ENCODE measurements around the gene GRM5.

GRM5 gene

DNA sequence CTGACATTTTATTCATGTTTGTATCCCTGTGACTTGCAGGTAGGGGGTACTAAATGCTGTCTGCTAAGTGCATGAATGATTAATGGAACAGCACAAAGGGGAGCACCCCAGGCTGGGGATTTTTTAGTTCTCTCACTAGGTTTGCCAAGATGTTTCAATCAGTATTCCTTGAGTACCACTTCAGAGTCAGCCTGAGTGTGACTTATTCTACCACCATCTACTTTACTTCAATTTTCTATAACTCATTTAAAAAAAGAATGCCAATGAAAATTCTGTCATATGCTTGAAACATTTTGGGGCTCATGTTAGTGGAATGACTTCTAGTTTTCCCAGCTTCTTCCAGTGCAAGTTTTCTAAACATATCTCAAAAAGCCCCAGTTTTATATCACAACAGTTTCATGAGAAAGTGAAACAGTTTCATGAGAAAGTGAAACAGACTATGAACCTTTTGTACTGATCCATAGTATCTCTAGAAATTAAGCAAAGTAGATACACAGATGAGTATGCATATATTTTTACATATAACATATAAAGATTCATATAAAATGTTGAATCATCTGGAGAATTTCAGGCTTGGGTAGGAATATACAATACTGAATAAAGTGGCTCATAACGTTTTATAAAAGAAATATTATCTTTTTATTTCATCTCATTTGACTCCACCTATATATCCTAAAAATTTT, 252.4 kb downstream of the GRM5 start:
- H3K4me3 ChIP-seq (ENCODE audit: low read depth, low read length), result no peak overlapping the region
- no peak for DNase-seq (ENCODE audit: low read depth)
- TF ChIP-seq, protein P1, sequence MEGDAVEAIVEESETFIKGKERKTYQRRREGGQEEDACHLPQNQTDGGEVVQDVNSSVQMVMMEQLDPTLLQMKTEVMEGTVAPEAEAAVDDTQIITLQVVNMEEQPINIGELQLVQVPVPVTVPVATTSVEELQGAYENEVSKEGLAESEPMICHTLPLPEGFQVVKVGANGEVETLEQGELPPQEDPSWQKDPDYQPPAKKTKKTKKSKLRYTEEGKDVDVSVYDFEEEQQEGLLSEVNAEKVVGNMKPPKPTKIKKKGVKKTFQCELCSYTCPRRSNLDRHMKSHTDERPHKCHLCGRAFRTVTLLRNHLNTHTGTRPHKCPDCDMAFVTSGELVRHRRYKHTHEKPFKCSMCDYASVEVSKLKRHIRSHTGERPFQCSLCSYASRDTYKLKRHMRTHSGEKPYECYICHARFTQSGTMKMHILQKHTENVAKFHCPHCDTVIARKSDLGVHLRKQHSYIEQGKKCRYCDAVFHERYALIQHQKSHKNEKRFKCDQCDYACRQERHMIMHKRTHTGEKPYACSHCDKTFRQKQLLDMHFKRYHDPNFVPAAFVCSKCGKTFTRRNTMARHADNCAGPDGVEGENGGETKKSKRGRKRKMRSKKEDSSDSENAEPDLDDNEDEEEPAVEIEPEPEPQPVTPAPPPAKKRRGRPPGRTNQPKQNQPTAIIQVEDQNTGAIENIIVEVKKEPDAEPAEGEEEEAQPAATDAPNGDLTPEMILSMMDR (IDR thresholded peaks at IDR 0.05; ENCODE audit: control insufficient read depth, extremely low read depth, insufficient read depth), result no peak

DNA sequence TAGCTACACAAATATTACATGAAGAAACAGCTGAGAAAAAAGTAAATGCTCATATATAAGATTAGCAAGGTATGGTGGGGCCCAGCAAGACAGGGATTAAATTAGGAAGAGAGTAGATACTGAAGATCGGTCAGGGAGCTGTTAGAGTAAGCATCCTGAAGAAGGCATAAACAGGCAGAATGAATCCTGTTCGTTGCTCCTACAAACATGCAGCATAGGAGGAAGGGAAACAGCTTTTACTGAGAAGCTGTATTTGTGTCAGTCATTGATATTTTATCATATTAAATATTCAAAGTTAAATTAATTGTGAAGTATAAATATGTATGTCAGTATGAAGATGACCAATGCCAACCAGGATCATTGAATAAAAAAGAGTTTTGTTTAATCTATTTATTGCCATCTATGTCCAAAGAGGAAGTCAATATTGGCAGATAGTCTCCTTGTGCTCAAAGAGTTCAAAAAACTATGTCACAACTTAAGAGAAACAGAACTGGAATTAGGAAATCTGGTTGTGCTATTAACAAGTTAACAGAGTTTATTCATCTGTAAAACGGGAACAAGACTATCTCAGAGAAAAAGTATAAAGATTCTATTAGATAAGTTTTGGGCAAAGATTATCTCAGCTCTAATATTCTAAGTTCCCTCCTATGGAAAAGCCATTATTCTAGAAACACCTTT, 255.2 kb downstream of the GRM5 start:
- no peak for DNase-seq (ENCODE audit: low read depth)
- no peak overlapping the region for H3K4me3 ChIP-seq (ENCODE audit: low read depth, low read length)
- TF ChIP-seq, protein P1 (IDR thresholded peaks at IDR 0.05; ENCODE audit: control insufficient read depth, extremely low read depth, insufficient read depth), result no peak

DNA sequence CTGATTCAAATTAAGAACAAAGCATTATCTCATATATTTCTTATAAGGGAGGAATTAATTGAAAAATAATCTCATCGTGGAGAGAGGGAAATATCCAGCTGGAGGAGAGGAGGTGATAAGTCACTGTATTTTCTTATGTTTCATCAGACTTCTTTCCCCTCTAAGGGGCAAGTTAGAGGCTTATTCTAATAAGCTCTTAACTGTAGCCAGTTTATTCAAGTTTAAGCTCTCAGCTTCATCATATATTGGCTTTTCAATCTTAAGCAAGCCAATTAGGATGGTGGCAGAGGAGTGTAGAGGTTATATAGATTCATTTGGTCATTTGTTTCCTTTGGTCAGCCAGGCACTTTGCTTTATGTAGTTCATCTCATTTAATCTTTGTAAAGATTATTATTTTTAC, 256.7 kb downstream of the GRM5 start:
- H3K4me3 ChIP-seq (ENCODE audit: low read depth, low read length), result no peak overlapping the region
- TF ChIP-seq, protein P1 (IDR thresholded peaks at IDR 0.05; ENCODE audit: control insufficient read depth, extremely low read depth, insufficient read depth), result no peak
- no peak for DNase-seq (ENCODE audit: low read depth)

DNA sequence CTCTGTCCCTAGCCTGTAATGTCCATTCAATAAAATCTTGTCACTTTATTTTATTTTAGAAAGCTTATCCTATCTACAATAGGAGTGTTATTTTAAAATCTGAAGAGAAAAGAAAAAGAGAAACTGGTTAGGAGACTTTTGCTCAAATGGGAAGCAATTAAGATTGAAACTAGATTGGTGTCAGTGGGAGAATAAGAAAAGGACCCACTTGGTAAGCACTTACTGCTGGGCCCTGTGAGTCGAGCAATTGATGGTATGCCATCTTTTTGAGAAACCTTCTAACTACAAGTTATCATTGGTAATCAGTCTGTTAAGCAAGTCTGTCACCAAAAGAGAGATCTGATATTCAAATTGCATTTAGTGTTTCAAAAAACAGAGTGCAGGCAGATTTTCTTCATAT, 258.4 kb downstream of the GRM5 start:
- TF ChIP-seq, protein P1 (IDR thresholded peaks at IDR 0.05; ENCODE audit: control insufficient read depth, extremely low read depth, insufficient read depth), result no peak
- no peak for DNase-seq (ENCODE audit: low read depth)
- H3K4me3 ChIP-seq (ENCODE audit: low read depth, low read length), result no peak overlapping the region

DNA sequence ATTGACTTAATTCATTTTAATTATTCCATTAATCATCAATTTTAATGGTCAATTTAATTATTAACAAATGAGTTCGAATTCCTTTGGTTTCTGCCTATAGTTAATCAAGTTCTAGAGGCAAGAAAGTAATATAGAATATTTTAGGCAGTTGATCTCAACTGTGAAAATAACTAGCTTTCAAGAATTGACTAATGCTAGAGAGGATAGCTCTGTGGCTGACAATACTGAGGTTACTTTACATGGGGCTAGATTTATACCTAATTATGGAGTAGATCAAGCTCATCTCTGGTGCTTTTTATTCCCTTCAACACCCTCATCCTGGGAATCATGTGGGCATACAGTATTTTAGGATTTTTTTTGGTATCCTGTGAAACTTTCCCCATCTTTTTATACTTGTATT, 259.4 kb downstream of the GRM5 start:
- H3K4me3 ChIP-seq (ENCODE audit: low read depth, low read length), result no peak overlapping the region
- DNase-seq (ENCODE audit: low read depth), result no peak
- TF ChIP-seq, protein P1 (IDR thresholded peaks at IDR 0.05; ENCODE audit: control insufficient read depth, extremely low read depth, insufficient read depth), result no peak

DNA sequence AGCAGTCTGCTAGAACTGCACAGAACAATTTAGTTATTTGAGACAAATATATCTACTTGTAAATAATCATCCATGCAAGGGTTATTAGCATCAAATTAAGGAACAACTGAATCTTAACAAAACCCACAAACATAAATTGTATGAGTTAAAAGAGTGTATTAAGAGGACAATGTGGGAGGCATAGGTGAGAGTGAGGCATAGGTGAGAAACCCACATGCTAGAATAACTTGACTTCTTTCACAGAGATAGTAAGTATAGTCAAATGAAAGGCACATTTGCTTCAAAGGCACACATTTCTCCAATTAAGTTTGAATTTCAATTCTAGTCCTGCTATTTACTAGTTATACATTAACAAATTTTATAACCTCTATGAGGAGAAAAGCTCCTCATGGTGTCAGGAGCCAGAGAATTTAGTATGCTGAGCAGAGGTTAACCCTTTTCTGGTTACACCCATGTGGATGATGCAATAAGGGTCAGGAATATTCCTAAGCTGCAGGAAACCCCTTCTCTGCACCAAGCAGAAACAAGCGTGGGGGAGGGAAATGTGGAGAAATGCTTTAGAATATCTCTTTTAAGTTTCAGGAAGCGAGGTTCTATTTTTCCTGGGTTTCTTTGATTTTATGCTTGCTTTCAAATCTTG, 264.2 kb downstream of the GRM5 start:
- H3K4me3 ChIP-seq (ENCODE audit: low read depth, low read length), result no peak overlapping the region
- TF ChIP-seq, protein P1 (IDR thresholded peaks at IDR 0.05; ENCODE audit: control insufficient read depth, extremely low read depth, insufficient read depth), result no peak
- no peak for DNase-seq (ENCODE audit: low read depth)

Data from LNCaP clone FGC (cell line).